ENCODE data around the gene HOXD13. TPM values are rescaled to one million over a fixed set of nuclear protein-coding genes. Genes with fewer than 3 reads are reported as not detected.

The HOXD13 gene
- total and polyA plus RNA-seq, 2 donors (not counting 3 experiments of a cell fraction or from before 2014, with no cell fraction given): not detected

DNA sequence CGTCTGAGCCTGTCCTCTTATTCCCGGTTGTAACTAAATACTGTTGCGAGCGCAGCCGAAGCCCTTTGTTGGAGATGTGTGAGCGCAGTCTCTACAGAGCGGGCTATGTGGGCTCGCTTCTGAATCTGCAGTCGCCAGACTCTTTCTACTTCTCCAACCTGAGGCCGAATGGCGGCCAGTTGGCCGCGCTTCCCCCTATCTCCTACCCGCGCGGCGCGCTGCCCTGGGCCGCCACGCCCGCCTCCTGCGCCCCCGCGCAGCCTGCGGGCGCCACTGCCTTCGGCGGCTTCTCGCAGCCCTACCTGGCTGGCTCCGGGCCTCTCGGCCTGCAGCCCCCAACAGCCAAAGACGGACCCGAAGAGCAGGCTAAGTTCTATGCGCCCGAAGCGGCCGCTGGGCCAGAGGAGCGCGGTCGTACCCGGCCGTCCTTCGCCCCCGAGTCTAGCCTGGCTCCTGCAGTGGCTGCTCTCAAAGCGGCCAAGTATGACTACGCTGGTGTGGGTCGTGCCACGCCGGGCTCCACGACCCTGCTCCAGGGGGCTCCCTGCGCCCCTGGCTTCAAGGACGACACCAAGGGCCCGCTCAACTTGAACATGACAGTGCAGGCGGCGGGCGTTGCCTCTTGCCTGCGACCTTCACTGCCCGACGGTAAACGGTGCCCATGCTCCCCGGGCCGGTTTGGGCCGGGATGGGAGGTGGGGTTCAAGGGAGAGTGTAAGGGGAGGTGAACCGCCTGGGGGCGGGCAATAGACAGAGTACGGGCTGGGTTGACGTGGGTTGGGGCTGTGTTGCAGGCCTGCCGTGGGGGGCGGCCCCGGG lies 7.4 kb downstream of the HOXD13 start, which contains the start of gene HOXD12:
TSS of gene HOXD12 (plus strand) at position 68 of the 819 bp plus-strand sequence. CDS start at position 75, 7 bp downstream.
- TF ChIP-seq GATA2 (IDR thresholded peaks at IDR 0.05; ENCODE audit: insufficient read depth, insufficient read length, low read depth, low read length) (no peak), EZH2 (IDR thresholded peaks at IDR 0.05; ENCODE audit: borderline replicate concordance, low read depth, low read length, severe bottlenecking) (peak; percentile 88)
- FAIRE-seq: peak; percentile 18
- peaks cover 94 to 99% of the 10 kb centered on the region in 2 experiments for H3K27me3 ChIP-seq (ENCODE audit: control insufficient read depth in 2 of 2, insufficient read depth in 2 of 2, low read length in 2 of 2)
- H3K9me1 ChIP-seq (replicated peaks; ENCODE audit: control insufficient read depth, extremely low read depth, insufficient read depth, low read length): no peaks in the 10 kb centered on the region
- peaks cover 5% of the 10 kb centered on the region for H3K4me1 ChIP-seq (ENCODE audit: control insufficient read depth, extremely low read depth, insufficient read depth, low read length)
- no TSS peak for BruUV-seq (replicated peaks)
- H4K20me1 ChIP-seq (replicated peaks; ENCODE audit: control insufficient read depth, extremely low read depth, insufficient read depth, low read length): peaks cover 3% of the 10 kb centered on the region
- dilution Hi-C loops (cut with MboI; ENCODE audit: extremely low pct_ligation_motif_present, low sequenced_read_pairs) (no loop called here), intact Hi-C loops (cut with micrococcal nuclease) (loop anchor here (5.0 kb wide), 2 partner anchors 788 to 1398 kb away; no protein-coding TSS in a partner anchor)
- no peaks in the 10 kb centered on the region for H3K36me3 ChIP-seq (ENCODE audit: control insufficient read depth in 2 of 2, extremely low read depth in 1 of 2, insufficient read depth in 2 of 2, low read length in 2 of 2)
- no peaks in the 10 kb centered on the region for H3K9me3 ChIP-seq (replicated peaks; ENCODE audit: control insufficient read depth, insufficient read depth, low read length)
- no peak for DNase-seq (ENCODE audit: low read depth, low spot score)
- H3K27ac ChIP-seq (ENCODE audit: insufficient read depth, low read depth, low read length): no peak within 1 kb of the TSS
- H3K79me2 ChIP-seq (ENCODE audit: control insufficient read depth, insufficient read depth, low read length): no peaks in the 10 kb centered on the region
- H3K4me2 ChIP-seq (ENCODE audit: insufficient read depth, low read length): no peak within 1 kb of the TSS
- no peak within 1 kb of the TSS for H3K9ac ChIP-seq (replicated peaks; ENCODE audit: extremely low read depth, insufficient read depth, low read length)
- H2AFZ ChIP-seq (ENCODE audit: low read depth, low read length): no peak within 1 kb of the TSS
- ChIA-PET CTCF (no interaction called here), POLR2A (no interaction called here)
- H3K4me3 ChIP-seq (replicated peaks in 1 of 3; ENCODE audit: insufficient read depth in 1 of 3, low read depth in 1 of 3, low read length in 3 of 3): no peak within 1 kb of the TSS

DNA sequence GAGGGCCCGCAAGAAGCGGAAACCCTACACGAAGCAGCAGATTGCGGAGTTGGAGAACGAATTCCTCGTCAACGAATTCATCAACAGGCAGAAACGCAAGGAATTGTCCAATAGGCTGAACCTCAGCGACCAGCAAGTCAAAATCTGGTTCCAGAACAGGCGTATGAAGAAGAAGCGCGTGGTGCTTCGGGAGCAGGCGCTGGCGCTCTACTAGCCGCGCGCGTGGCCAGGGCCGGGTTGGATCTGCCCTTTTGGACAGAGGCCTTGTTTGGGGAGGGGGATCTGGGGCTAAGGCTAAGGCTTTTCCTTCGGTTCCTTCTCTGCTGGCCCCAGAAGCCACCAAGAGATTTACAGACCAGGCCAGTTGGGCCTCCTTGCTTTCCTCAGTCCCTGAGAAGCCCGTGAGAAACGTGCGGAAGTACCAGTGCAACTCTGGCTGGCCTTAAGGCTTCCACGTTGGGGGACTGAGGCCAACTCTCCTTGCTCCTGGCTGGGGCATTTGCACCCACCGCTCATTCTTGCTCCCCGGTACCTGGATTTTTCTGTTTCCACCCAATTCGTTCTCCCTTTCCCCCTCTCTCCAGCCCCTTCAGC lies 8.1 kb downstream of the HOXD13 start:
- dilution Hi-C loops (cut with MboI; ENCODE audit: extremely low pct_ligation_motif_present, low sequenced_read_pairs): no loop called here
- Histone ChIP-seq H2AFZ (ENCODE audit: low read depth, low read length) (no peak overlapping the region), H3K4me2 (ENCODE audit: insufficient read depth, low read length) (no peak overlapping the region), H3K4me1 (ENCODE audit: control insufficient read depth, extremely low read depth, insufficient read depth, low read length) (peaks cover 5% of the 10 kb centered on the region), H3K36me3 (ENCODE audit: control insufficient read depth in 2 of 2, extremely low read depth in 1 of 2, insufficient read depth in 2 of 2, low read length in 2 of 2) (no peaks in the 10 kb centered on the region), H3K27ac (ENCODE audit: insufficient read depth, low read depth, low read length) (no peak overlapping the region), H3K9me1 (replicated peaks; ENCODE audit: control insufficient read depth, extremely low read depth, insufficient read depth, low read length) (no peaks in the 10 kb centered on the region), H3K27me3 (ENCODE audit: control insufficient read depth in 2 of 2, insufficient read depth in 2 of 2, low read length in 2 of 2) (peaks cover 94 to 99% of the 10 kb centered on the region in 2 experiments), H3K9me3 (replicated peaks; ENCODE audit: control insufficient read depth, insufficient read depth, low read length) (no peaks in the 10 kb centered on the region), H3K79me2 (ENCODE audit: control insufficient read depth, insufficient read depth, low read length) (no peaks in the 10 kb centered on the region), H3K9ac (replicated peaks; ENCODE audit: extremely low read depth, insufficient read depth, low read length) (no peak overlapping the region), H3K4me3 (replicated peaks in 1 of 3; ENCODE audit: insufficient read depth in 1 of 3, low read depth in 1 of 3, low read length in 3 of 3) (no peak overlapping the region), H4K20me1 (replicated peaks; ENCODE audit: control insufficient read depth, extremely low read depth, insufficient read depth, low read length) (peaks cover 3% of the 10 kb centered on the region)
- CTCF ChIA-PET: no interaction called here
- no peak for DNase-seq (ENCODE audit: low read depth, low spot score)
- no peak for TF ChIP-seq EZH2 (IDR thresholded peaks at IDR 0.05; ENCODE audit: borderline replicate concordance, low read depth, low read length, severe bottlenecking)
- no peak for TF ChIP-seq POLR2AphosphoS5 (IDR thresholded peaks at IDR 0.05; ENCODE audit: insufficient read depth, low read depth, low read length)
- TF ChIP-seq MAX (IDR thresholded peaks at IDR 0.05; ENCODE audit: insufficient read depth, insufficient read length): no peak
- TF ChIP-seq, protein P1, sequence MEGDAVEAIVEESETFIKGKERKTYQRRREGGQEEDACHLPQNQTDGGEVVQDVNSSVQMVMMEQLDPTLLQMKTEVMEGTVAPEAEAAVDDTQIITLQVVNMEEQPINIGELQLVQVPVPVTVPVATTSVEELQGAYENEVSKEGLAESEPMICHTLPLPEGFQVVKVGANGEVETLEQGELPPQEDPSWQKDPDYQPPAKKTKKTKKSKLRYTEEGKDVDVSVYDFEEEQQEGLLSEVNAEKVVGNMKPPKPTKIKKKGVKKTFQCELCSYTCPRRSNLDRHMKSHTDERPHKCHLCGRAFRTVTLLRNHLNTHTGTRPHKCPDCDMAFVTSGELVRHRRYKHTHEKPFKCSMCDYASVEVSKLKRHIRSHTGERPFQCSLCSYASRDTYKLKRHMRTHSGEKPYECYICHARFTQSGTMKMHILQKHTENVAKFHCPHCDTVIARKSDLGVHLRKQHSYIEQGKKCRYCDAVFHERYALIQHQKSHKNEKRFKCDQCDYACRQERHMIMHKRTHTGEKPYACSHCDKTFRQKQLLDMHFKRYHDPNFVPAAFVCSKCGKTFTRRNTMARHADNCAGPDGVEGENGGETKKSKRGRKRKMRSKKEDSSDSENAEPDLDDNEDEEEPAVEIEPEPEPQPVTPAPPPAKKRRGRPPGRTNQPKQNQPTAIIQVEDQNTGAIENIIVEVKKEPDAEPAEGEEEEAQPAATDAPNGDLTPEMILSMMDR (IDR thresholded peaks at IDR 0.05; ENCODE audit: extremely low read depth in 1 of 2, insufficient read depth in 1 of 2, low read depth in 1 of 2, low read length in 2 of 2): no peak
- no peak for TF ChIP-seq POLR2A (IDR thresholded peaks at IDR 0.05; ENCODE audit: low read depth, low read length)
- TF ChIP-seq MYC (IDR thresholded peaks at IDR 0.05; ENCODE audit: low read depth, low read length): no peak
- FAIRE-seq: no peak
- BruUV-seq (replicated peaks): no TSS peak
- intact Hi-C loops (cut with micrococcal nuclease): no loop called here
- POLR2A ChIA-PET: no interaction called here
